Measurements from ENCODE around the gene PYGM.

- no peak for TF ChIP-seq POLR2AphosphoS5 (IDR thresholded peaks at IDR 0.05; ENCODE audit: low read depth, low read length)
- TF ChIP-seq, protein P1, sequence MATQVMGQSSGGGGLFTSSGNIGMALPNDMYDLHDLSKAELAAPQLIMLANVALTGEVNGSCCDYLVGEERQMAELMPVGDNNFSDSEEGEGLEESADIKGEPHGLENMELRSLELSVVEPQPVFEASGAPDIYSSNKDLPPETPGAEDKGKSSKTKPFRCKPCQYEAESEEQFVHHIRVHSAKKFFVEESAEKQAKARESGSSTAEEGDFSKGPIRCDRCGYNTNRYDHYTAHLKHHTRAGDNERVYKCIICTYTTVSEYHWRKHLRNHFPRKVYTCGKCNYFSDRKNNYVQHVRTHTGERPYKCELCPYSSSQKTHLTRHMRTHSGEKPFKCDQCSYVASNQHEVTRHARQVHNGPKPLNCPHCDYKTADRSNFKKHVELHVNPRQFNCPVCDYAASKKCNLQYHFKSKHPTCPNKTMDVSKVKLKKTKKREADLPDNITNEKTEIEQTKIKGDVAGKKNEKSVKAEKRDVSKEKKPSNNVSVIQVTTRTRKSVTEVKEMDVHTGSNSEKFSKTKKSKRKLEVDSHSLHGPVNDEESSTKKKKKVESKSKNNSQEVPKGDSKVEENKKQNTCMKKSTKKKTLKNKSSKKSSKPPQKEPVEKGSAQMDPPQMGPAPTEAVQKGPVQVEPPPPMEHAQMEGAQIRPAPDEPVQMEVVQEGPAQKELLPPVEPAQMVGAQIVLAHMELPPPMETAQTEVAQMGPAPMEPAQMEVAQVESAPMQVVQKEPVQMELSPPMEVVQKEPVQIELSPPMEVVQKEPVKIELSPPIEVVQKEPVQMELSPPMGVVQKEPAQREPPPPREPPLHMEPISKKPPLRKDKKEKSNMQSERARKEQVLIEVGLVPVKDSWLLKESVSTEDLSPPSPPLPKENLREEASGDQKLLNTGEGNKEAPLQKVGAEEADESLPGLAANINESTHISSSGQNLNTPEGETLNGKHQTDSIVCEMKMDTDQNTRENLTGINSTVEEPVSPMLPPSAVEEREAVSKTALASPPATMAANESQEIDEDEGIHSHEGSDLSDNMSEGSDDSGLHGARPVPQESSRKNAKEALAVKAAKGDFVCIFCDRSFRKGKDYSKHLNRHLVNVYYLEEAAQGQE (IDR thresholded peaks at IDR 0.05; ENCODE audit: insufficient read depth in 1 of 2, low read depth in 2 of 2, low read length in 2 of 2) = no peak
- no peak for TF ChIP-seq TAF1 (IDR thresholded peaks at IDR 0.05; ENCODE audit: borderline replicate concordance, insufficient read depth, low read length)
Measured at GRCh38 chr11:64793271-64794160, 33.7 kb upstream of the PYGM start.

All from PFSK-1 (cell line).